DND-41 (cell line): Measurements from ENCODE around the gene TBL1X.

Source experiments
- EZH2 ChIP-seq: IDR thresholded peaks from 3 replicates; pipeline ENCODE4 v1.6.1; 2012; ENCODE audit warnings: borderline replicate concordance, low read depth, mild to moderate bottlenecking, moderate library complexity, low read length, inconsistent platforms; ENCODE audit not compliant: severe bottlenecking
- TF ChIP-seq, protein P1 (sequence below): IDR thresholded peaks from 2 replicates; pipeline ENCODE4 v1.5.1; 2012; ENCODE audit warnings: borderline replicate concordance, low read length, moderate library complexity, mild to moderate bottlenecking; ENCODE audit not compliant: poor library complexity, severe bottlenecking; ENCODE audit errors: extremely low read depth

DNA sequence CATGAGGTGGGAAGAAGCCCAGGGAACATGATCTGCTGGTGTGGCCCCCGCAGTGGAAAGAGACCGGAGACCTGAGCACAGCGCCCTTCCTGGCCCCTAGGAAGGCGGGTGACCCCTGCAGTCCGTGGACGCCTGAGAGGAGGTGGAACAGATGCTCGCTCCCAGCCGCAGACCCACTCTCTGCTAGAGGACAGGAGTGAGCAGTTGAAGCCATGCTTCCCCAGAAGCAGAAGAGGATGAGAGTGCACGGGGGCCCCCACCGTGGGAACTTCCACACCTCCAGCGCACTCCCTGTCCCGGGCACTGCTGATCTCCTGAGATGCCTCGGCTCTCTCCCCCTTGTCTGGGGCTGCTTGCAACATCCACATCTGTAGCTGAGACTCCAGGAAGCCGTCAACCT, 238.5 kb downstream of the TBL1X start:
- TF ChIP-seq, protein P1, sequence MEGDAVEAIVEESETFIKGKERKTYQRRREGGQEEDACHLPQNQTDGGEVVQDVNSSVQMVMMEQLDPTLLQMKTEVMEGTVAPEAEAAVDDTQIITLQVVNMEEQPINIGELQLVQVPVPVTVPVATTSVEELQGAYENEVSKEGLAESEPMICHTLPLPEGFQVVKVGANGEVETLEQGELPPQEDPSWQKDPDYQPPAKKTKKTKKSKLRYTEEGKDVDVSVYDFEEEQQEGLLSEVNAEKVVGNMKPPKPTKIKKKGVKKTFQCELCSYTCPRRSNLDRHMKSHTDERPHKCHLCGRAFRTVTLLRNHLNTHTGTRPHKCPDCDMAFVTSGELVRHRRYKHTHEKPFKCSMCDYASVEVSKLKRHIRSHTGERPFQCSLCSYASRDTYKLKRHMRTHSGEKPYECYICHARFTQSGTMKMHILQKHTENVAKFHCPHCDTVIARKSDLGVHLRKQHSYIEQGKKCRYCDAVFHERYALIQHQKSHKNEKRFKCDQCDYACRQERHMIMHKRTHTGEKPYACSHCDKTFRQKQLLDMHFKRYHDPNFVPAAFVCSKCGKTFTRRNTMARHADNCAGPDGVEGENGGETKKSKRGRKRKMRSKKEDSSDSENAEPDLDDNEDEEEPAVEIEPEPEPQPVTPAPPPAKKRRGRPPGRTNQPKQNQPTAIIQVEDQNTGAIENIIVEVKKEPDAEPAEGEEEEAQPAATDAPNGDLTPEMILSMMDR: no peak
- no peak for TF ChIP-seq EZH2
